GM19372 (cell line): ENCODE results near the gene MT1E.
"Not testable (repeated sequence)": the region's sequence is repeated elsewhere in the genome, so short reads cannot be mapped to it uniquely, and the experiment has no call there.

Source experiments
- ATAC-seq: cut with Tn5 transposase; IDR thresholded peaks from one replicate; pipeline ENCODE4 v1.9.1; 2021; ENCODE audit warnings: mild to moderate bottlenecking, low read depth, moderate library complexity; ENCODE audit not compliant: unreplicated experiment

MT1E gene

GRCh38 chr16:56606476-56607108, 19.0 kb upstream of the MT1E start:
- ATAC-seq = no peak

GRCh38 chr16:56607109-56607618, 18.4 kb upstream of the MT1E start:
- ATAC-seq = no peak

- no peak for ATAC-seq
These were observed 17.9 kb upstream of the MT1E start for GRCh38 chr16:56607675-56608042.

- ATAC-seq = peak; percentile 82
These were observed 17.3 kb upstream of the MT1E start, which contains the start of gene MT2A for GRCh38 chr16:56608043-56608875. MT2A (plus strand) TSS chr16:56608584; CDS start chr16:56608656, 72 bp downstream.

- no peak for ATAC-seq
These were observed 16.6 kb upstream of the MT1E start for GRCh38 chr16:56608876-56609462.

GRCh38 chr16:56609463-56609921, 16.1 kb upstream of the MT1E start:
- ATAC-seq = peak; percentile 39

- no peak for ATAC-seq
These were observed 15.5 kb upstream of the MT1E start for GRCh38 chr16:56610017-56610608.

- no peak for ATAC-seq
These were observed 14.9 kb upstream of the MT1E start for GRCh38 chr16:56610609-56611111.

- no peak for ATAC-seq
These were observed 14.2 kb upstream of the MT1E start for GRCh38 chr16:56611281-56611833.

- ATAC-seq = no peak
These were observed 11.9 kb upstream of the MT1E start for GRCh38 chr16:56613706-56614105.

GRCh38 chr16:56614549-56614991, 11.0 kb upstream of the MT1E start:
- ATAC-seq = no peak

- ATAC-seq = no peak
These were observed 10.2 kb upstream of the MT1E start for GRCh38 chr16:56615353-56615752.

- no peak for ATAC-seq
These were observed 8.9 kb upstream of the MT1E start for GRCh38 chr16:56616608-56617211.

GRCh38 chr16:56617212-56618085, 8.1 kb upstream of the MT1E start:
- no peak for ATAC-seq

- no peak for ATAC-seq
These were observed 7.4 kb upstream of the MT1E start for GRCh38 chr16:56618138-56618537.

GRCh38 chr16:56620339-56620897, 5.2 kb upstream of the MT1E start:
- ATAC-seq = no peak

GRCh38 chr16:56621665-56622445, 3.7 kb upstream of the MT1E start:
- ATAC-seq = not testable (repeated sequence)

GRCh38 chr16:56623184-56623583, 2.4 kb upstream of the MT1E start:
- ATAC-seq = not testable (repeated sequence)
